OCI-LY1 (cell line): ENCODE measurements around the gene CFAP221.

Source experiments
- CTCF ChIP-seq: fragments of 200-600 bp; sonication (generic), shearing (Covaris generic); IDR thresholded peaks from 2 replicates; pipeline ENCODE4 v1.5.1; 2017; ENCODE audit warnings: mild to moderate bottlenecking, antibody characterized with exemption, low read length, moderate library complexity, mixed read lengths
- EZH2 ChIP-seq: fragments of 200-600 bp; sonication (generic), shearing (Covaris generic); IDR thresholded peaks from 2 replicates; pipeline ENCODE4 v1.8.0; 2017; ENCODE audit warnings: borderline replicate concordance, mixed run types, mild to moderate bottlenecking, antibody characterized with exemption, low read length, moderate library complexity, mixed read lengths

DNA sequence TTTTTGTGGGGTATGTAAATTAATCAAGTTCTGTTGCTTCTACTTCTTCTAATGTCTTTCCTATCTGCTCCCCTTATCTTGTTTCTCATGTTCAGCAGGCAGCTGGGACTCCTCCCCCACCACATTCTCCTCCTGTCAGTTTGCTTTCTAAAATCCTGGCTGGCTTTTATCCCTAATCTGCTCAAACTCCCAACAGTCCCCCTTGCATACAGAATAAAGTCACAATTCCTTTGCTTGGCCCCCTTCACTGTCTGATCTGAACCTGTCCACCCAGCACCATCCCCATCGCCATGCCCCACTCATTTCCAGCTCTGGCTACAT, 2.2 kb downstream of the CFAP221 start:
- TF ChIP-seq EZH2: no peak
- no peak for TF ChIP-seq CTCF
